HG03457 (cell line): ENCODE results near the gene ZNF783.

ENCODE experiments used
- ATAC-seq: cut with Tn5 transposase; IDR thresholded peaks from one replicate; pipeline ENCODE4 v1.9.1; 2021; ENCODE audit warnings: moderate number of reproducible peaks; ENCODE audit not compliant: unreplicated experiment

ZNF783 gene

DNA sequence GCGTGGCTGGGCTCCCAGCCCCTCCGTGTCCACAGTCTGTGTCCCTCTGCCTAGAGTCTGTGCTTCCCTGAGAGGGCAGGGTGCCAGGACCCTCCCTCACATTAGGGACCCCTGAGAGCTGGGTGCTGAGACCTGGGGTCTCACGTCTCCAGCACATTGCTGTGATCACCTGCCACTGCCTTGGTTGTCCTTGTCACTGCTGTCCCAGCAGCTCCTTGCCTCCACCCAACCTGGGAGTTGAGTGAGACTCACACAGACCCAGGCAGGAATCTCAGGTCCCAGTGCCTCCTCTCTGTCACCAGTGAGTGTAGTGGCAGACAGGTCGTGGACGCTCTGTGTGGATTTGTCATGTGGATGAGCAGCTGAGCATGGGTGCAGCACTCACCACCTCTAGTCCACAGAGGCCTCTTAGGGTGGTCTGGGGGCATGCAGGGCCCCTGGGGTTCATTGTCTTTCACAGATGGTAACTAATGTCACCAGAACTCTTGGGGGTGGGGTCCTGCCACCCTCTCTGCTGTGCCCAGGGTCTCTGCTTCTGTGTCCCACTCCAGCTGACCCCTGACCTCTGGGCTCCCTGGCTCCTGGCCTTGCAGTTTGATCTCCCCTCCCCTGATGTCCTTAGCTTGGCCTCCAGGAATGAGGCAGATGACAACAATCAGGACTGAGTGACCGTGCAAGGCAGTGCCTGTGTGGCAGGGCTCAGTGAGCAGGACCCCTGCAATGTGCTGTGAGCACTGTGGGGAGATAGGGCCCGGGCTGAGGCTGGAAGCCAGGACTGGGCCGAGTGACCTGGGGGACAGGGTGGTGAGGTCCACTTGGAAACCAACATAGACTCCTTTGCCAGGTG, 18.9 kb downstream of the ZNF783 start:
- no peak for ATAC-seq

DNA sequence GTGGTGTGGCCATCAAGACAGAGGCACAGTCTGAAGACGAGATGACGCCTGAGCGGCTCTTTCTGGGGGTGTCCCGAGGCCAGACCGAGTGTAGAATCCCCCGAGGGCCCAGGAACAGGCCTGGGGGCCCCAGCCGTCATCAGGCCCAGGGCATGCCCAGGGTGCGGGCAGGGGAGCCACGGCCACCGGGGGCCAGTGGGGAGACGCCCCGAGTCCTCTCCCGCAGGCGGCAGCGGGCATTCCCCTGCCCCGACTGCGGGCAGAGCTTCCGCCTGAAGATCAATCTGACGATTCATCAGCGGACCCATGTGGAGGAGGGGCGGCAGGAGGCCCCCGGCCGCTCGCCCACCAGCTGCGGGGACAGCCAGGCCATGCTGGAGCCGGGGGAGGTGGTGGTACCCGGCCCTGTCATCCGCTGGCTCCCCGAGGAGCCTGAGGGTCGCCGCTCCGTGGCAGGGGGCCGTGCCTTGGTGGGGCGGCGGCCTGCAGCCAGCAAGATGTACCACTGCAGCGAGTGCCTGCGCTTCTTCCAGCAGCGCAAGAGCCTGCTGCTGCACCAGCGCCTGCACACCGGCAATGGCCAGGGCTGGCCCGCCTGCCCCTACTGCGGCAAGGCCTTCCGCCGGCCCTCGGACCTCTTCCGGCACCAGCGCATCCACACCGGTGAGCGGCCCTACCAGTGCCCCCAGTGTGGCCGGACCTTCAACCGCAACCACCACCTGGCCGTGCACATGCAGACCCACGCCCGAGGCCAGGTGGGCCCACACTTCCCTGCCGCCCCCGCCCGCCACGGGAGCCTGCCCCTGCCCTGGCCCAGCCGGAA, 19.7 kb downstream of the ZNF783 start:
- no peak for ATAC-seq

DNA sequence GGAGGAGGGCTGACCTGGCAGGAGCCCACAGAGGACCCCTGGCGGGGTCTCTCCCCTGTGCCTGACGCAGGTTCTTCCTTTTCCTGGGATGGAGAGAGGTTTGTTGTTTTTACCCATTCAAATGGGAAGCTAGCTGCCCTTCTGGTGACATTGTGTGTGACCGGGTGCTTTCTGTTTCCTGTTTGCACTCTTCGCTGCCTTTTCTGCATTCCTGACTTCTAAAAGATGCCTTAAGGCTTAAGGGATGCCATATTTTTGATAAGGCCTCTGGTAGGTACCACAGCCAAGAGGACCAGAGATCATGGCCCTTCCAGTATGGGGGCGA, 20.3 kb downstream of the ZNF783 start:
- no peak for ATAC-seq

DNA sequence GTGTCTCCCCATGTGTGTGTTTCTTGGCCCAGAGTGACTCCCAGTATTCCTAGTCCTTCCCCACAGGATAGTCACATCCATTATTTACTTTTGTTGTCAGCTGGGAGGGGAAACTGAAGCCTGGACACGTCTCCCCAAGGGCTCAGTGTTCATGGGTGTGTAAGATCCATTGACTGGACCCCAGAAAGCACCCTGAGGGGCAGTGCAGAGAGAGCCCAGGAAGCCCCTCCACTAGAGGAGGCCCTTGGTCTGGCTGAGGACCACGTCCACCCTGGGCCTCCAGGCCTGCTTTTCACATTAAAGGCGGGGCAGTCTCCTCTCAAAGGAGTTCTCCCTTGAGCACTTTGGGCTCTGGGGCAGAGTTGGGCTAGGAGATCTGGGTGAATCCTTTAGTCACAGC, 21.3 kb downstream of the ZNF783 start:
- ATAC-seq = no peak

DNA sequence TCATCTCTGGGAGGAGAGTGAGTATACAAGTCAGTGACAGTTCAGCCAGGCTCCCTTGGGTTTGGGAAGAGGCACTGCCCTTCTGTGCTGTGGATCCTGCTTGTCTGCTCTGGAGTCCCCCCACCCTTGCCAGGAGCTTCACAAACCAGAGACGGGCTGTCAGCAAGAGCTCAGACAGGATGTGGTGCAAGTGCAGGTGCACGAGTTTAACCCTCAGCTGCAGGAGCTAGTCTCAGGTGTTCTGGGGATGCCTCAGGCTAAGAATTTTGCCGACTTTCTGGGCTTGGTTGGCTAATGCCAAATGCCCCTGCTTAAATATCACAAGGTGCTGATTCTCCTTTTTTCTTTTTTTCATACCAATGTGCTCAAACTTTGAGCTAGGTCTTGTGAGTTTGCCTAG, 22.3 kb downstream of the ZNF783 start:
- ATAC-seq = no peak

DNA sequence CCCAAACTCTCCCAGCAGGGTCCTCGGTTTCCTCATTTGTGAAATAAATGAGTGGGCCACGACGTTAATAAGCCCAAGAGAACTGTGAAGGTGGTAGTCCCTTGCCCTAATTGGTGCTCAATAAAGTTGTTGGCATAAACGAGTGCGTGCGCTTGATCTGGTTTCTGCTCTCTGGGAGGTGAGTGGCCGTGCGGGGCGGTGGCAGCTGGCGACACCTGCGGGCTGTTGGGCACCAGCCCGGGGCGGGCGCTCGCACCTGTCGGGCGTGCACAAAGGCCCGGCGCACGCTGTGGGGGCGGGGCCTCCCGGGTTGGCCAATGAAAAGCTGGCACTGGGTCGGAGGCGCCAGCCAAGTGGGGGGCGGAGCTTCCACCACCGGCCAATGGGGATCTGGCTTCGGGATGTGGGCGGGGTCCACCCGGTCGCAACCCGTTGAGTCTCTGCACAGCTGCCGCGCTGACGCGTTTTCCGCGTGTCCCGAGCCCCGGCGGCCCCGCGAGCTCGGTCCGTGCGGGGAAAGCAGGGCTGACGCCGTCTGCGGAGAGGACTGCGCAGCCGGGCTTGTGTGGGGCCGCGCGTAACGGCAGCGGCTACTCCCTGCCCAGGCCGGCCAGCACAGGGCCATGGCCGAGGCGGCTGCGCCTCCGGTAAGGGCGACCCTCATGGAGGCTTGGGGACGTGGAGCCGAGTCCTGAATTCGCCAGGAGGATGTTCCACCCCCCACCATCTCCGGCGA, 23.0 kb downstream of the ZNF783 start:
- ATAC-seq = peak; percentile 92

DNA sequence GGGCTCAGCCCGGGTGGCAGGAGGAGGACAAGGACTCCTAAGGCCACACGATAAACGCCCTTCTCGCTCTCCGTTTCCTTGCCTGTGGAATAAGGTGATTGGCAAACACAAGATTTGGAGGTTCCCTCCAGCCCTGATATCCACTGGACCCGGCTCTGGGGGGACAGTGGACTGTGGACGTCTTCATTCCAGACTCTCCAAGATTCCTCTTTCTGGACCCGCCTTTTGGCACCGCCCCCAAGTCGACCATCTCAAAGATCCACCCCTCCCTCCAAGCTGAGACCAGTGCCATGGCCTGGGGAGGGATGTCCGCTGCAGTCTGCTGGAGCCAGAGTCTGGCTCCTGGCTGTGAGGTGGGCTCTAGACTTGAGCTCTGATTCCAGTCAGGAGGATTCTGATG, 23.6 kb downstream of the ZNF783 start:
- no peak for ATAC-seq

DNA sequence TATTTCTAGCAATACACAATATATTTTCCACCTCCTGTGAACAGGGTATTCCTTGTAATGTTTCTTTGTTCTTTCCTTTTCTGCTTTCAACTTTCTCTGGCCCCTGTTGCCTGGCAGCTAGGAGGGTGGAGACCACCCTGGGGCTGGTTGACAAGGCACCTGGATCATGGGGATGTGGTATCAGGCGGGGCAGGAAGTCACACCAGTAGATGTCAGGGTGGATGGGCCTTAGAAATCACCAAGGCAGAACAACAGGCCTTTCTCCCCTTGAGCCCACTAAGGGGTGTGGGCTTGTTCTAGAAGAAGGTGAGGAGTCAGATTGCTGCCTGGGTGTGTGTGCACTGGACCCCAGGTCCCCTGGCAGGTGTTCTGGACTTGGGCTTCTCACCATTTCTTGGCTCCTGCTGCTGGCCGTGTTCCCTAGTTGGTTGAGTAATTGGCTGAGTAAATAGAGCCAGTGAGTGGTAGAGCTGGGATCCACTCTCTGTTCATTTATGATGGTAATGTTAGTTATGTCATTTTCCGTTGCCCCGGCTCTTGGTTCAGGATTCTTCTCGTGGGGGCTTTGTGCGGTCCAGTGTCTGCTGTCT, 24.9 kb downstream of the ZNF783 start:
- no peak for ATAC-seq

DNA sequence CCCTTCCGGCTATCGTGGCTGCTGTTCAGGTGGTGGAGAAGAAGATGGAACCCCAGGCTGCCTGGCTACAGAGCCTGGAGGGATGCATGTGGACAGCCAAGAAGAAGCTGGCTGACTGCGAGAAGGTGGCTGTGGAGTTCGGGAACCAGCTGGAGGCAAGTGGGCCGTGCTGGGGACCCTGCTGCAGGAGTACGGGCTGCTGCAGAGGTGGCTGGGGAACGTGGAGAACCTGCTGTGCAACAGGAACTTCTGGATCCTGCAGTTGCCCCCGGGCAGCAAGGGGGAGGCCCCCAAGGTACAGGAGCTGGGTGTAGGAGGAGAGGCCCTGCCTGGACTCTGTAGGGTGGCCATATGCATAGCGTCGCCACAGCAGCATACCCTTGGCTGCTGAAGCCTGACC, 25.6 kb downstream of the ZNF783 start:
- no peak for ATAC-seq

DNA sequence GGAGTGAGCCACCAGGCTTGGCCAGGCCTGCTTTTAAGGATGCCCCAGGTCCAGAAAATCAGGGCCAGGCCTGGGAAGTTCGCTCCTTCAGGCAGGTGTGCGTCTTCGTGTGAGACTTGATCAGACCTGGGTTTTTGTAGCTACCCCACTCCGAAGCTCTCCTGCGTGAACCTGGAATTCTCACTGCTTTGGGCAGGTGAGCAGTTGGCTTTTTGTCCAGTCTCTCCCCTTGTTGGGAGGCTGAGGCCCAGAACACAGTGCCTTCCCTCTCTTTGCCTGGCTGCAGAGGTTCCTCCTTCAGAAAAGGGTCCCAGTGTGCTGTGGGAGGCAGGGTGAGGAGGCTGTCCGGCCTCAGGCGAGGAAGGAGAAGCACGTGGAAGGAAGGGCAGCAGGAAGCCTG, 27.3 kb downstream of the ZNF783 start:
- no peak for ATAC-seq

DNA sequence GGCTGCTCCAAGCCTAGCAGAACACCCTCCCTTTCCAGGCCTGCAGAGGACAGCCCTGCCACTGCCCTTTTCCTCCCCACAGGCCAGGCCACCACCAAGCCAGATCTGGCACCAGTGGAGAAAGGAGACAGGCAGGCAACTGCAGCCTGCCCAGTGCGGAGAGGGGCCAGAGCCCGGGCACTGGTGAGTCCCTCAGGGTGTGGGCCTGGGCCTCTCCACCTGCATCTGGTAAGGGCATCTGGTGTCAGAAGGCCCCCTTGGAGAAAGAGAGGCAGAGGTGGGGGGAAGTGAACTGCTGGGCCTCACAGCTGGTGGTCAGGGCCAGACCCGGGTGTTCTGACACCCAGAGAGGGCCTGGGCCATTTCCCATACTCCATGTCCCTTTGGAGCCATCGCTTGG, 27.9 kb downstream of the ZNF783 start:
- no peak for ATAC-seq

DNA sequence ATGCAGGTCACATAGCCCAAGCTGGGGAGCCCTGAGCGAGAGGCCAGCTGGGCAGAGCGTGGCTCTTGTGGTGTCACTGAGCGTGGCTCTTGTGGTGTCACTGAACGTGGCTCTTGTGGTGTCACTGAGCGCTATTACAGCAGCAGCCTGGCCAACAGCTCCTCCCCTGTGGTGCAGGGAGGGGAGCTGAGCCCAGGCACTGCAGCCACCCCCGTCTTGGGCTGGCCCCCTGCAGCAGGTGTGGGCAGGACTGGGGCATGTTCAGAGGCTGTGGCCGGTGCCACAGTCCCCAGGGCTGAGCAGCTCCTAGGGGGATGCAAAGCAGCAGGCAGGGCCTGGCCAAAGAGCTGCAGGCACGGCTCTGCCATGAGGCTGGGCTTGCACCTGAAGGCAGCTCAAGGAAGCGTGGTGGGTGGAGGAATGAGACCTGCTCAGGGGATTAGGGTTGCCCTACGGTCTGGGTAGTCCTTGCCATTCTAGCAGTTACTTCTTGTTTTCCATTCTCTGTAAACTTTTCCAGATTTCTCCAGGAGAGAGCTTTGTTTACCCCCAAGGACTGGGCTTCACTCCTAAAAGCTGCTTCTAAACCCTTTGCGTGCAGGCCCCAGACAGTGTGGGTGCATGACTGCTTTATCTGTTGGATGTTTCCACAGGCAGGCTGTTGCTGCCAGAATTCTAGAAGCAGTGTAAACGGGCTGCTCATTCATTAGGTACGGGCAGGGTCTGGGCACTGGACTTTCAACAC, 29.2 kb downstream of the ZNF783 start:
- no peak for ATAC-seq

DNA sequence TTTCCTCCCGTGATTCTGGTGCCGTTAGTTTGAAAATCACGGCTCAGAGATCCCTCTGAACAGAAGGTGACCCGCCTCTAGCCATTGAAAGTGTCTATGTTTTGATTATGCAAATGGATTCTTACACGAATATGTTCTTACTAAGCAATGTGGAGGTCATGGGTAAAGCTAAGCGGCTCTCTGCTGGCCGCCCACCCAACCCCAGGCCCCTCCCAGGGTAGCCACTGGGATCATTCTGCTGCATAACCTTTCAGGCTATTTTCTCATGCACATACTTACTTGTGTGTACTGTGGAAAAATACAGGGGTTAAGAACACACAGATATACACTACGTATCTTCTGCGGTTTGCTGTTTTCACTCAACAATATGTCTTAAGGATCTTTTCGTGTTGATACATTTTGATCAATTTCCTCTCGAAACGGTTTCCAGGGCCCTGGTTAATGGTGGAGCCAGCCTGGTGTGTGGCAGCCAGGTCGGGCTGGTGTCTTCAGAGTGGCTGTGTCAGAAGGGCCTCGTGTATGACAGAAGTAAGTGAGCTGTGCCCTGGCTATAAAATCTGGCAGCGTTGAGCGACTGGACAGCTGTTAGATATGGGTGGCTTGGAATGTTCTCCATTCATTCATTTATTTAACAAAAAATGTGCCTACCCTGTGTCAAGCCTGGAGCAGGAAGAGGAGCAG, 29.9 kb downstream of the ZNF783 start:
- no peak for ATAC-seq

DNA sequence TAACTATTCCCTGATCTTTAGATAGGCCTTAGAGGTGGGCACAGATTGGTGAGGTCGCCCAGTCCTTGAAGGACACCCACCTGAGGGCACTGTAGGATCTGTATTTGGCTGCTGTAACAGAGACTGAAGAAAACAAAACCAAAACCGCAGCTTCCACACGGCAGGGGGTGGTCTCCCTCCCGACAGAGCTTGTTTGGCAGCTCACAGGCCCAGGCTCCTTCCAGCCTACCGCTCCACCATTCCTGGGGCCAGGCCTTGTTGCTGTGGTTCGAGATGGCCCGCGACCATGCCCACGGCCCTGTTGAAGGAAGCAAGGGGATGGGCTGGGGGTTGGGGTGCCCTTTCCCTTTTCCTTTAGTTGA, 30.4 kb downstream of the ZNF783 start:
- no peak for ATAC-seq

DNA sequence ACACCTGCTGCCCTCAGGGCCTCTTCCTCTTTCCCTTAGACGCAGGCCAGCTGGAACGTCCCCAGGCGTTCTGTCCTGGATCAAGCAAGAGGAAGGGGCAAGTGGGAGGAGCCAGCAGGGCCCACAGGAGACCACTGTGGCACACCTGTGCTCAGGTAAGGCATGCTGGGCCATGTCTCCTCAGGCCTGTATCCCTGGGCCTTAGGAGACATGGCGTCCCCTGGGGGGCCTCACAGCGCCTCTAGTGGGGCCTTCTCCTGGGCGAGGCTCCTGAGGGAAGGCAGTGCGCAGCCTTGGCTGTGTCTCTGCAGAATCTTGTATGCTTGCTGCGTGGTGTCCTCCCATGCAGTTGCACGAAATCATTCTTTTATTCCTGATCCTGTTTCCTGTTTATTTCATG, 31.3 kb downstream of the ZNF783 start:
- ATAC-seq = no peak

DNA sequence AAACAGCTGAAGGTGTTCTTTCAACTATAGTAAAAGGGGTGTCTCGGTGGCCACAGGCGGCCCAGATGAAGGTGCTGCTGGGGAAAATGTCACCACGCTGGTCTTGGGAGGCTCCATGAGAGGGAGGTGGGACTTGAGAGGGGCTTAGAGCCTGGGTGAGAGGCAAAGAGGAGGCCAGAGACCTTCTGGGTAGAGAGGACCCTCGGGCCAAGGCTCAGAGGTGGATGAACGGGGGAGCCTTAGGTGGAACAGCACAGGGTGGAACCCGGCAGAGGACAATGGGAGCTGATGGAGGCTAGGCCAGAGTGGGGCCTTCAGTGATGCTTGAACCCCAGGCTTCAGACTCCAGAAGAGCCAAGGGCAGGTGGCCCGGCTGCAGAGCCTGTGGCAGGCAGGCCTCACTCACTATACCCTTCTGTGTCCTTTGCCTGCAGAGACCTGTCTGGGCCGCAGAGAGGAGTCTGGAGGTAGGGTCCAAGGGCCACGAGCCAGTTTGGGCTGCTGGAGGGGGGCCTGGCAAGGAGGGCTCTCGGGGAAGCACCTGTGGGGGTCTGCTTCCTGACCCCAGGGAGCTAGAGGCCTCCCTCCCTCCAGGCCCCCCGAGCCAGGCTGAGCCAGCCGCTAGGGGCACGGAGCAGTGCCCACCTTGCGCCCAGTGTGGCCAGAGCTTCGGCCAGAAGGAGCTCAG, 32.1 kb downstream of the ZNF783 start:
- ATAC-seq = no peak

DNA sequence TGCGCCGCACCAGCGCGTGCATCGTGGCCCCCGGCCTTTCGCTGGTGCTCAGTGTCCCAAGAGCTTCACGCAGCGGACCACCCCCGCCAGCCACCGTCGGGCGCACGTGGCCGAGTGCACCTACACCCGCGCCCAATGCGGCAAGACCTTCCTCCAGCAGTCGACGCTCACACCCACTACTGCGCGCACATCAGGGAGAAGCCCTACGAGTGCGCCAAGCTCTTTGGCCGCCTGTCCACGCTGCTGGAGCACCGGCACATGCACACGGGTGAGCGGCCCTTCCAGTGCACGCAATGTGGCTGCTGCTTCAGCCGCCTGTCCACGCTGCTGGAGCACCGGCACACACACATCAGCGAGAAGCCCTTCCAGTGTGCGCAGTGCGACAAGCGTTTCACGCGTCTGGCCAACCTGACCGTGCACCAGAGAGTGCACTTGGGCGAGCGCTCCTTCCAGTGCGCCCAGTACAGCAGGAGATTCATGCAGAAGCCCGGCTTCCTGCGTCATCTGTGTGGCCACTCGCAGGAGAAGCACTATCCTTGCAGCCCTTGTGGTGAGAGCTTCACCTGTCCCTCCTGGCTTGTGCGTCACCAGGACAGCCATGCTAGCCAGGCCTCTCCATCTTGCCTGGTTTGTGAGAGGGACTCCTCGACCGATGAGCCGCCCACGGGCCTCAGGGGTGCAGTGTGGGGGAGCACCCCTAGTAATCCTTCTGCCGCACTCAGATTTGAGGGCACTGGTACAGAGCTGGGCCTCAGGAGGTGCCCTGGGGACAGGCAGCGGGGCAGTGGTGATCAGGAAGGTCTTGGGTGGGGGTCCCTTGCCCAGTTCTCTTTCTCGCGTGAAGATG, 32.9 kb downstream of the ZNF783 start:
- no peak for ATAC-seq

DNA sequence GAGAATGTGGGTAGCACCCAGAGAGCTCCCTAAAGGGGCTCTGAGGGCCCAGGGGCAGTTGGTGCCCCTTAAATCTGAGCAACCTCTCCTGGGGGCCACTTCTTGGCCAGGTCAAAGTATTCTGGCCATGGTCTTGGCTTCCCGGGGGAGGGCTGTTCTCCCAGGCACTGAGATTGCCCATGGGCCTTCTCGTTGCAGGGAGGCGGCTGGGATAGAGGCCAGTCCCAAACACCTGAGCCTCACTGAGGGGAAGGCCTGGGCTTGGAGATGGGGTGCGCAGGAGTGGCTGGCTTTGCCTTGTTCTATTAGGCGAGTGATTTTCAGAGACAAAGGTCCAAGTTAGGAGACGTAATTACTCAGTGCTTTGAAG, 33.5 kb downstream of the ZNF783 start:
- ATAC-seq = no peak

DNA sequence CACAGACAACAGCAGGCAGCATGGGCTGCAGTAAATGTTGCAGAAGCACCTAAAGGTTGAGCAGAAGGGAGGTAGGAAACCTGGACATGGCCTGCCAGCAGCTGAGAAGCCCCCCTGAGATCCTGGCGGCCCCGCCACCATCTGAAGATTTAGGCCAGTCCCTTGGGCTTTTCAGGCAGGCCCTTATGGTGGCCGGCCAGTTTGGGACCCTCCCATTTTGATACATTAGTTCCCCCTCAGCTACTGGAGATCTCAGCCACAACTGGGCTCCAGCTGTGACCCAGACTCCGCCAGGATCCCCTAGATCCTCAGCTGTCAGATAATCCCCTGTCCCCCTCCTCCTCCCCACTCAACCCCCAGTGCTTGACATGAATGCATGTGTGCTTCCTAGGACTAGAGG, 34.4 kb downstream of the ZNF783 start:
- no peak for ATAC-seq
